ENCODE measurements around the gene LLPH. TPM values are rescaled to one million over a fixed set of nuclear protein-coding genes. Genes with fewer than 3 reads are reported as not detected.

Gene LLPH
- total and polyA plus RNA-seq, 2 of the 13 experiments (the other 11 are each of a cell fraction or from before 2014, with no cell fraction given), result 4.2 to 25.6 TPM

DNA sequence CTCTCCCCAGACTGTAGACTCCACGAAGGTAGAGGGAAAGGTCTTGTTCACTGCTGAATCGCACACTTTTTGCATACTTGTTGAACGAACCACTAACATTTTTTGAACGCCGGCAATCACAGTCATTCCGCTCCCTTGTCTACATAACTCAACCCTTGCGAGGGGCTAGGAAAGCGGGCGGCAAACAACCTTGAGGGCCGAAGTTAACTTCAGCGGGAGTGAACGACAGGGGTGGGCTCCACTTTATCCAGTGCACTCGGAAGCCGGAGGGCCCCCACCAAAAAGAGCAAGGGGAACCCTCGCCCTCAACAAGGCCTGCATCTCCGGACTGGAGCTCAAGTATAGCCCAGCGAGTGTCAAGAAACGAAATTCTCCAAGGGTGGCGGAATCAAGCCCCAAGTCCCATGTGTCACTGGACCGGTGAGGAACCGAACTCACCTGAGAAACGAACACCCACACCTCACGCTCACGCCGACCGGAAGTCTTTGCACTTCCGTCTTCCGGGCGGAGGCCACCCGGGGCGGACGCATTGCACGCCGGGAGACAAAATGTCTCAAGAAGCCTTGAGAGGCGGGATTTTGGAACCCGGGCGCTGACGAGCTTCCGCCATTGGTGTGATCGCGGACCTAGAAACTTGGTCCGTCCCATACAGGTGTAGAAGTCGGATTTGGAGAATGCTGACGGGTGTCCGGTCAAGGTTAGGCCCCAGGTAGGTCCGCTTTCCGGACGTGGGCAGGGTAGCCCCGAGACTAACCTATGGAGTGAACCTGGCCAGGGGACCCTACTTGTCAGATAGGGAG is at the start of gene LLPH (continued):
- TF ChIP-seq ZNF839 (CRISPR knock-in tag; IDR thresholded peaks at IDR 0.05; ENCODE audit: borderline replicate concordance) (no peak), HIVEP1 (CRISPR knock-in tag; IDR thresholded peaks at IDR 0.05) (peak; percentile 68; the same call in 1 of the 2 replicates), ZNF891 (CRISPR knock-in tag; IDR thresholded peaks at IDR 0.05) (no peak), ZNF614 (CRISPR knock-in tag; IDR thresholded peaks at IDR 0.05; ENCODE audit: borderline replicate concordance) (0 out of 2 replicates have a peak, but pooled peaks have one; percentile 54), ZBED4 (CRISPR knock-in tag; IDR thresholded peaks at IDR 0.05; ENCODE audit: borderline replicate concordance) (peak; percentile 49; the same call in 1 of the 2 replicates), ZNF326 (CRISPR knock-in tag; IDR thresholded peaks at IDR 0.05; ENCODE audit: borderline replicate concordance) (no peak), KMT2B (CRISPR knock-in tag; IDR thresholded peaks at IDR 0.05) (peak; percentile 97), HMGXB3 (CRISPR knock-in tag; IDR thresholded peaks at IDR 0.05; ENCODE audit: borderline replicate concordance) (0 out of 2 replicates have a peak, but pooled peaks have one; percentile 41), POLR2AphosphoS5 (IDR thresholded peaks at IDR 0.05; ENCODE audit: low read depth, low read length) (peak; percentile 95), KLF16 (CRISPR knock-in tag; IDR thresholded peaks at IDR 0.05) (peak in 1 of 2 experiments; percentile 79; a peak in 1 of 4 replicates), ZNF547 (CRISPR knock-in tag; IDR thresholded peaks at IDR 0.05) (peak; percentile 72; the same call in 1 of the 2 replicates), ZNF749 (CRISPR knock-in tag; IDR thresholded peaks at IDR 0.05; ENCODE audit: borderline replicate concordance) (0 out of 2 replicates have a peak, but pooled peaks have one; percentile 58), GMEB1 (CRISPR knock-in tag; IDR thresholded peaks at IDR 0.05; ENCODE audit: borderline replicate concordance) (peak; percentile 84), HDAC6 (IDR thresholded peaks at IDR 0.05; ENCODE audit: low read depth, low read length) (no peak)
- TF ChIP-seq, protein P1, sequence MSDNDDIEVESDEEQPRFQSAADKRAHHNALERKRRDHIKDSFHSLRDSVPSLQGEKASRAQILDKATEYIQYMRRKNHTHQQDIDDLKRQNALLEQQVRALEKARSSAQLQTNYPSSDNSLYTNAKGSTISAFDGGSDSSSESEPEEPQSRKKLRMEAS (IDR thresholded peaks at IDR 0.05), result peak; percentile 88
- TF ChIP-seq, protein P2, sequence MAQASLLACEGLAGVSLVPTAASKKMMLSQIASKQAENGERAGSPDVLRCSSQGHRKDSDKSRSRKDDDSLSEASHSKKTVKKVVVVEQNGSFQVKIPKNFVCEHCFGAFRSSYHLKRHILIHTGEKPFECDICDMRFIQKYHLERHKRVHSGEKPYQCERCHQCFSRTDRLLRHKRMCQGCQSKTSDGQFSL (CRISPR knock-in tag; IDR thresholded peaks at IDR 0.05), result no peak
